Midbrain (tissue), 1 donor: ENCODE measurements around the gene C22orf15.
"Not testable (repeated sequence)": the region's sequence is repeated elsewhere in the genome, so short reads cannot be mapped to it uniquely, and the experiment has no call there.

Experiments
- DNase-seq: peaks from one replicate; lab custom pipeline; 2025; lab: John Stamatoyannopoulos, UW

Gene C22orf15

GRCh38 chr22:23762842-23763578 lies at the start of gene C22orf15:
C22orf15 (plus strand) TSS chr22:23762990; CDS start chr22:23763307, 317 bp downstream.
- DNase-seq, result no peak

- no peak for DNase-seq
Observed at GRCh38 chr22:23713696-23714595, 48.8 kb upstream of the C22orf15 start.

- no peak for DNase-seq
Observed at GRCh38 chr22:23714596-23715578, 47.9 kb upstream of the C22orf15 start.

- no peak for DNase-seq
Observed at GRCh38 chr22:23715806-23716375, 46.9 kb upstream of the C22orf15 start.

- peak; percentile 92 for DNase-seq
Observed at GRCh38 chr22:23716811-23717801, 45.7 kb upstream of the C22orf15 start.

GRCh38 chr22:23718371-23719165 lies 44.2 kb upstream of the C22orf15 start:
- no peak for DNase-seq

GRCh38 chr22:23720855-23721254 lies 41.9 kb upstream of the C22orf15 start:
- no peak for DNase-seq

GRCh38 chr22:23722160-23722559 lies 40.6 kb upstream of the C22orf15 start:
- no peak for DNase-seq

- no peak for DNase-seq
Observed at GRCh38 chr22:23722724-23723123, 40.1 kb upstream of the C22orf15 start.

GRCh38 chr22:23728108-23728507 lies 34.7 kb upstream of the C22orf15 start:
- DNase-seq, result not testable (repeated sequence)

GRCh38 chr22:23737696-23738095 lies 25.1 kb upstream of the C22orf15 start:
- DNase-seq, result no peak

GRCh38 chr22:23742505-23743264 lies 20.1 kb upstream of the C22orf15 start:
- DNase-seq, result no peak

GRCh38 chr22:23743303-23743705 lies 19.5 kb upstream of the C22orf15 start:
- no peak for DNase-seq

- DNase-seq, result no peak
Observed at GRCh38 chr22:23744001-23744400, 18.8 kb upstream of the C22orf15 start.

GRCh38 chr22:23744485-23744884 lies 18.3 kb upstream of the C22orf15 start:
- no peak for DNase-seq

GRCh38 chr22:23745791-23746190 lies 17.0 kb upstream of the C22orf15 start:
- DNase-seq, result no peak

- no peak for DNase-seq
Observed at GRCh38 chr22:23749841-23750301, 12.9 kb upstream of the C22orf15 start.

- no peak for DNase-seq
Observed at GRCh38 chr22:23750367-23750713, 12.4 kb upstream of the C22orf15 start.
